Measurements from ENCODE around the gene ASPHD2. TPM values are rescaled to one million over a fixed set of nuclear protein-coding genes. Genes with fewer than 3 reads are reported as not detected.
"Not testable (repeated sequence)": the region's sequence is repeated elsewhere in the genome, so short reads cannot be mapped to it uniquely, and the experiment has no call there.

Gene ASPHD2
- total and polyA plus RNA-seq, 2 of the 13 experiments (the other 11 are each of a cell fraction or from before 2014, with no cell fraction given) = 0.04 TPM

GRCh38 chr22:26404851-26405421 is 24.1 kb upstream of the ASPHD2 start:
- no peak for ATAC-seq
- no peaks in the 10 kb centered on the region for H4K20me1 ChIP-seq (ENCODE audit: insufficient read depth, low read length)
- no peak overlapping the region for H3K27ac ChIP-seq (ENCODE audit: extremely low read length, insufficient read depth, low read length)
- TF ChIP-seq MYPOP (CRISPR knock-in tag; IDR thresholded peaks at IDR 0.05) (no peak), NAIF1 (CRISPR knock-in tag; IDR thresholded peaks at IDR 0.05; ENCODE audit: borderline replicate concordance) (no peak), ZNF232 (CRISPR knock-in tag; IDR thresholded peaks at IDR 0.05; ENCODE audit: borderline replicate concordance) (no peak)
- 28% methylated on average over 5 of the region's 6 CpGs for WGBS (ENCODE audit: low lambda C conversion rate)
- no peak overlapping the region for H3K9ac ChIP-seq (ENCODE audit: insufficient read depth, low read depth, low read length)
- no peak for FAIRE-seq
- no peak overlapping the region for H3K4me3 ChIP-seq (replicated peaks in 1 of 3; ENCODE audit: insufficient read depth in 1 of 3, low read depth in 2 of 3, low read length in 3 of 3)
- no peak overlapping the region for H2AFZ ChIP-seq (ENCODE audit: low read length)
- in situ Hi-C loops (cut with HindIII; ENCODE audit: extremely low pct_ligation_motif_present, low pct_unique_long_range_greater_than_20kb) (no loop called here), intact Hi-C loops (cut with micrococcal nuclease; ENCODE audit: unreplicated experiment) (no loop called here)
- no peak overlapping the region for H3K4me2 ChIP-seq (ENCODE audit: low read depth, low read length)
- BruUV-seq (replicated peaks) = no TSS peak
- no peak for DNase-seq (ENCODE audit: low spot score)
- H3K79me2 ChIP-seq (ENCODE audit: insufficient read depth, low read length) = no peaks in the 10 kb centered on the region
- H3K4me1 ChIP-seq (ENCODE audit: insufficient read depth, low read length) = no peaks in the 10 kb centered on the region
- H3K9me3 ChIP-seq (ENCODE audit: low read length) = no peaks in the 10 kb centered on the region
- CTCF ChIA-PET (ENCODE audit: low intra/inter-chr PET ratio, low total read pairs) = no interaction called here
- peaks cover 0 to 12% of the 10 kb centered on the region in 2 experiments; a peak in 1 of 5 replicates for H3K27me3 ChIP-seq (ENCODE audit: control insufficient read depth in 1 of 2, insufficient read depth in 2 of 2, low read length in 2 of 2)
- H3K36me3 ChIP-seq (replicated peaks in 1 of 2; ENCODE audit: control insufficient read depth in 1 of 2, insufficient read depth in 2 of 2, low read length in 2 of 2) = no peaks in the 10 kb centered on the region
- POLR2A ChIA-PET = no interaction called here

GRCh38 chr22:26406118-26406517 is 22.9 kb upstream of the ASPHD2 start:
- Histone ChIP-seq H4K20me1 (ENCODE audit: insufficient read depth, low read length) (no peaks in the 10 kb centered on the region), H3K4me1 (ENCODE audit: insufficient read depth, low read length) (no peaks in the 10 kb centered on the region), H3K36me3 (replicated peaks in 1 of 2; ENCODE audit: control insufficient read depth in 1 of 2, insufficient read depth in 2 of 2, low read length in 2 of 2) (no peaks in the 10 kb centered on the region), H3K27me3 (ENCODE audit: control insufficient read depth in 1 of 2, insufficient read depth in 2 of 2, low read length in 2 of 2) (peaks cover 0 to 12% of the 10 kb centered on the region in 2 experiments; a peak in 1 of 5 replicates), H3K27ac (ENCODE audit: extremely low read length, insufficient read depth, low read length) (no peak overlapping the region), H3K79me2 (ENCODE audit: insufficient read depth, low read length) (no peaks in the 10 kb centered on the region), H3K4me2 (ENCODE audit: low read depth, low read length) (no peak overlapping the region), H3K9me3 (ENCODE audit: low read length) (no peaks in the 10 kb centered on the region), H3K4me3 (replicated peaks in 1 of 3; ENCODE audit: insufficient read depth in 1 of 3, low read depth in 2 of 3, low read length in 3 of 3) (no peak overlapping the region), H3K9ac (ENCODE audit: insufficient read depth, low read depth, low read length) (no peak overlapping the region), H2AFZ (ENCODE audit: low read length) (no peak overlapping the region)
- ChIA-PET POLR2A (no interaction called here), CTCF (ENCODE audit: low intra/inter-chr PET ratio, low total read pairs) (no interaction called here)
- DNase-seq (ENCODE audit: low spot score) = no peak
- in situ Hi-C loops (cut with HindIII; ENCODE audit: extremely low pct_ligation_motif_present, low pct_unique_long_range_greater_than_20kb) (no loop called here), intact Hi-C loops (cut with micrococcal nuclease; ENCODE audit: unreplicated experiment) (no loop called here)
- no peak for ATAC-seq
- BruUV-seq (replicated peaks) = no TSS peak
- TF ChIP-seq TIGD3 (CRISPR knock-in tag; IDR thresholded peaks at IDR 0.05; ENCODE audit: borderline replicate concordance) (no peak), NFYC (CRISPR knock-in tag; IDR thresholded peaks at IDR 0.05) (peak; percentile 26; the same call in 1 of the 2 replicates)
- no peak for FAIRE-seq
- WGBS (ENCODE audit: low lambda C conversion rate) = 3% methylated on average over 4 of the region's 4 CpGs

GRCh38 chr22:26408562-26409220 is 20.4 kb upstream of the ASPHD2 start:
- intact Hi-C loops (cut with micrococcal nuclease; ENCODE audit: unreplicated experiment); in situ Hi-C loops (cut with HindIII; ENCODE audit: extremely low pct_ligation_motif_present, low pct_unique_long_range_greater_than_20kb); H3K27me3 ChIP-seq (ENCODE audit: control insufficient read depth in 1 of 2, insufficient read depth in 2 of 2, low read length in 2 of 2); H4K20me1 ChIP-seq (ENCODE audit: insufficient read depth, low read length); H2AFZ ChIP-seq (ENCODE audit: low read length); DNase-seq (ENCODE audit: low spot score); CTCF ChIA-PET (ENCODE audit: low intra/inter-chr PET ratio, low total read pairs); BruUV-seq (replicated peaks); H3K79me2 ChIP-seq (ENCODE audit: insufficient read depth, low read length); H3K27ac ChIP-seq (ENCODE audit: extremely low read length, insufficient read depth, low read length); ATAC-seq; H3K4me2 ChIP-seq (ENCODE audit: low read depth, low read length); H3K4me1 ChIP-seq (ENCODE audit: insufficient read depth, low read length); H3K9ac ChIP-seq (ENCODE audit: insufficient read depth, low read depth, low read length); FAIRE-seq; POLR2A ChIA-PET; H3K4me3 ChIP-seq (replicated peaks in 1 of 3; ENCODE audit: insufficient read depth in 1 of 3, low read depth in 2 of 3, low read length in 3 of 3); H3K9me3 ChIP-seq (ENCODE audit: low read length); H3K36me3 ChIP-seq (replicated peaks in 1 of 2; ENCODE audit: control insufficient read depth in 1 of 2, insufficient read depth in 2 of 2, low read length in 2 of 2): not testable (repeated sequence)
- WGBS (ENCODE audit: low lambda C conversion rate) = 21% methylated on average over 7 of the region's 7 CpGs

Data from HepG2 (cell line).